ENCODE measurements around the gene VPS51.
A peak's percentile ranks its signal among the peaks of the same experiment; 100 is the strongest.
"Not testable (repeated sequence)": the region's sequence is repeated elsewhere in the genome, so short reads cannot be mapped to it uniquely, and the experiment has no call there.

VPS51 gene

DNA sequence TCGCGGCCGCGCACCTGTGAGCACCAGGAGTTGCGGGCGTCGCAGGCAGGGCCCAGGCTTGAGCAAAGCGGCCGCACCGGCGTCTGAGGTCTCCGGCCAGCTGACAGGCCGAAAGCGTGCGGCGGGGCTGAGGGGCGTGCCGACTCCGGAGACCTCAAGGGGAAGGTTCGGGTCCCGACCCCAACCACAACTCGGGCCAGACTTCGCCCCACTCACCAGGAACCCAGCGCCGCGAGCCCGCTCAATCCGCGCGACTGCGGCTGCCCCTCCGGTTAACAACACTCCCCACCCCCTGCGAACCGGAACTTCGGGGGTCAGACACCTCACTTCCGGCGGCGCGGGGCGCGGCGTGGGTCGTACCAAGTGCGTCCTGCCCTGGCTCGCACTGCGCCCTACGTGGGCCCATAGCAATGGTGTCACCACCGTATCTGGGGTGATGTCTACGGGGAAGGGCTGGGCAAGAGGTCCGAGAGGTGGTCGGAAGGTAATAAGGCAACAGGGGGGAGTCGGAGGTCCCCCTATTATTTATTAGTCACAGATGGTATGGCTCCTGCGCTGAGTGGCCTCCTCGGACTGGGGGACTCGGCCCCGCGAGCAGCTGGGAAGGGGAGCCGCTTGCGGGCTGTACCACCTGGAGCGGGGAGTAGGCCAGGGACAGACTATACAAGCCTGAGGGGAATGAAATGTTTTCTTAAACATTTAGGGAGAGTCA is 38.4 kb downstream of the VPS51 start, which contains the start of gene SYVN1:
SYVN1 (minus strand) TSS at position 280 of the 712 bp plus-strand sequence. CDS start 918 bp downstream, outside the sequence.
- peak; percentile 91 for DNase-seq (ENCODE audit: low spot score)

DNA sequence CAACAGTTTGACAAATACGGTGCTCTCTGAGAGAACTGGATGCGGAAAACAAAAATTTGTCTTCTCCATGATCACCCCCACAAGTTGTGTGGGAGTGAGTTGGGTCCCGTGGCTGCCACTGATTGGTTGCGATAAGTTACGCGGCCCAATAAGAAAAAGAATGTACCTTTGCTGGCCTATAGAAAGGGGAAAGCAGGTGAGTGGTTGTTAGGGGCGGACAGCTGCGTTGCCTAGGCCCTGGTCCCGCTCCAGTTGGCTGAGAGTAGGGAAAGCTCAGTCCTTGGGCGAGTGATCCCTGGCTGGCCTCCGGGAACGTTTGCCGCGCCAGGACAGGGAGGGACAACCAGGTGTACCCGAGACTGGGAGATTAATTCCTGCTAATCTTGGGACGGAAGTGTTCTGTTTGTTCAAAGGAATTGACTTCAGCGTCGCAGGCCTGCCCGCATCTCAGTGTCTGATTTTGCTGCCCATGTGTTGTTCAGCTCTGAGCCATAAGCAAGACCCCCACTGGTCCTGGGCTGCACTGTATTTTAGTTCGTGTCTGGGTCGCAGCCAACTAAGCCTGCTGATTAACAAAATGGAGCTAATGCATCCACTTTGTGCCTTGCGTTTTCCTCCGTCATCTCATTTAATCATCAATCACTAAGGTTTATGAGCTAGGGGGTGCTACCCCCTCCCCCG is 39.1 kb downstream of the VPS51 start:
- peak; percentile 95 for DNase-seq (ENCODE audit: low spot score)

DNA sequence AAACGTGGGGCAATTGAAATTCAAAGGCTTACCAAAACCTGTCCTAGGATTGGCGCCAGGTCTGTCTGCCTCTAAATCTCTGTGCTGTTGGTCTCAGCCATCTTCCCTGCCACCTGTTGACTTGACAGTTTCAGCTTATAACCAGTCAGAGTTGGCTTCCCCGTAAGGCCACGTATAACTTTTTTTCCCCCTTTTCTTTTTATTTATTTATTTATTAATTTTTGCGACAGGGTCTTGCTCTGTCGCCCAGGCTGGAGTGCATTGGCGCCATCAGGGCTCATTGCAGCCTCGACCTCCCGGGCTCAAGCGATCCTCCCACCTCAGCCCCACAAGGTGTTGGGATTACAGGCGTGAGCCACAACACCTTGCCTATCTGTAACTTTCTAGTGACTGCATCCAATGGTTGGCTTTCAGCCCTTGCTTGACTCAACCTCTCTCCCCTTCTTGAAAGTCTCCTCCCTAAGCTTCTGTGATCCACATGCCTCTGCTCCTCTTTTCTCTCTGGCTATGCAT is 39.7 kb downstream of the VPS51 start:
- no peak for DNase-seq (ENCODE audit: low spot score)

DNA sequence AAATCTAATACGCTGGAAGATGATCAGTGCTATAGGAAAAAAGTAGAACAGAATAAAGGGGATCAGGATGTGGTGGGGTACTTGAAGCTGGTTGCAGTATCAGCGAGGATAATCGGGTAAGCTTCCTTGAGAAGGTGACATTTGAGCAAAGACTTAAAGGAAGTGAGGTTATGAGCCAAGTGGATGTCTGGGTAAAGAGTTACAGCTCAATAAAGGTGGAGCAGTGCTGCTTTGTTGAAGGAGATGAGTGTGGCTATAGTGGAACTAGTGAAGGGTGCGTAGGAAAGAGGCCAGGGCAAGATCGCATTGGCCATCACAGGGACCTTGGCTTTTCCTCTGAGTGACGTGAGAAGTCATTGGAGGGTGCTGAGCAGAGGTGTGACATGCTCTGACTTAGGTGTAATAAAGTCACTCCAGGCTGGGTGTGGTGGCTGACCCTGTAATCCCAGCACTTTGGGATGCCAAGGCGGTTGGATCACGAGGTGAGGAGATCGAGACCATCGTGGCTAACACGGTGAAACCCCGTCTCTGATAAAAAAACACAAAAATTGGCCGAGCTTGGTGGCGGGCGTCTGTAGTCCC is 40.6 kb downstream of the VPS51 start:
- no peak for DNase-seq (ENCODE audit: low spot score)

DNA sequence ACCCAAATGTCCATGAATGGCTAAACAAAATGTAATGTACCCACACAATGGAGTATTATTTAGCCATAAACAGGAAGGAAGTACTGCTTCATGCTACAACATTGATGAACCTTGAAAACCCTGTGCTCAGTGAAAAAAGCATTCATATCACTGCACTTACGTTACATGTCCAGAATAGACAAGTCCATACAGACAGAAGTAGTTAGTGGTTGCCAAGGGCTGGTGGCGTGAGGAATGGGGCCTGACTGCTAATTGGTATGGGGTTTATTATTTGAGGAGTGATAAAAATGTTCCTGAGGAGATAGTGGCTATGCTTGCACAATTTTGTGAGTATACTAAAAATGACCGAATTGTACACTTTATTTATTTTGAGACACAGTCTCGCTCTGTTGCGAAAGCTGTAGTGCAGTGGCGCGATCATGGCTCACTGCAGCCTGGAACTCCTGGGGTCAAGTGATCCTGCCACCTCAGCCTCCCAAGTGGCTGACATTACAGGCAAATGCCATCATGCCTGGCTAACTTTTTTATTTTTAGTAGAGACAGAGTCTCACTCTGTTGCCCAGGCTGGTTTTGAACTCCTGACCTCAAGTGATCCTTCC is 46.0 kb downstream of the VPS51 start:
- DNase-seq (ENCODE audit: low spot score): no peak

DNA sequence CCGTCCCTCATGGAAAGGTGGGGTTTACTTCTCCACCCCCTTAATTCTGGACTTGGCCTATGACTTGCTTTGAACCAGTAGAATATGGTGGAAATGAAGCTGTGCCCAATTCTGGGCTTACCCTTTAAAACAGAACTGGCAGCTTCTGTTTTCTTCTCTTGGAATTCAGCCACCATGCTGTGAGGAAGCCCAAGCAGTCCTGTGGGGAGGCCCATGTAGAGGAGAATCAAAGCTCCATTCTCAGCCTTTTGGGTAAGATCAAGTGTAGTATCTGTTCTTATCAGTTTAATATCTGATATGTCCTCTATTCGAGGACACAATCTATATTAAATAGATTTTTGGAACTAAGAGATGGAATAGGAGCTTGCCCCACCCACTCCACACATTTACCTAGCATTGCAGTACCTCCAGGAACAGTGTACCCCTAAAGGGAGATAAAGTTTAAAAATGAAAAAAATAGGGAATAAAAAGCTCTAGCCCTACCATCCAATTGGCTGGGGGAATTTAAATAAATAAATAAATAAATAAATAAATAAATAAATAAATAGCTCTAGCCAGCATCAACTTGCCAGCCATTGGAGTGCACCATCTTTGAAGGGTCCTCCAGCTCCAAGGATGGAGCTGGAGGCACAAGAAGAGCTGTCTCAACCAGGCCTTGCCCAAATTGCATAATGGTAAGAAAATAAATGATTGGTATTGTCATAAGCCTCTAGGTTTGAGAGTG is 51.5 kb downstream of the VPS51 start:
- no peak for DNase-seq (ENCODE audit: low spot score)

DNA sequence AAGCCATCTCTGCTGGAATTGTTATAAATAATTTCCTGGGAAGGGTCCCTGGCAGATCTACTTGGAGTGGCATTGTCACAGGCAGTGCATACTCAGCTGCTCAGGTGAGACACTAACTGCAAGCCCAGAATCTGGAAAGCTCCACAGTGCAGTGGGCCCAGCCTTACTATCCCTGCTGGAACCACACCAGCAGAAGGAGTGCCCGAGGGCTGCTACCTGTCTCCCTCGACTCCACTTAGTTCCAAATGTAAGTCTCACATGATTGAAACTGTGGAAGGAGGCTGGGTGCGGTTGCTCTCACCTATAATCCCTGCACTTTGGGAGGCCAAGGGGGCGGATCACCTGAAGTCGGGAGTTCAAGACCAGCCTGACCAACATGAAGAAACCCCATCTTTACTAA is 52.6 kb downstream of the VPS51 start:
- no peak for DNase-seq (ENCODE audit: low spot score)

DNA sequence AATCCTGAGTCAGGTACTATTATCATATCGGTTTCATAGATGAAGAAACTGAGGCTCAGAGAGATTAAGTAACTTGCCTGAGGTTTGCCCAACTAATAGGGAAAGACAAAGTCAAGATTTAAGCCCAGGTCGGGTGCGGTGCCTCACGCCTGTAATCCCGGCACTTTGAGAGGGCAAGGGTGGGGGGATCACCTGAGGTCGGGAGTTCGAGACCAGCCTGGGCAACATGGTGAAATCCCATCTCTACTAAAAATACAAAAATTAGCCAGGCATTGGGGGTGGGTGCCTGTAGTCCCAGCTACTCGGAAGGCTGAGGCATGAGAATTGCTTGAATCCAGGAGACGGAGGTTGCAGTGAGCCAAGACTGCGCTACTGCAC is 54.1 kb downstream of the VPS51 start:
- DNase-seq (ENCODE audit: low spot score): not testable (repeated sequence)

DNA sequence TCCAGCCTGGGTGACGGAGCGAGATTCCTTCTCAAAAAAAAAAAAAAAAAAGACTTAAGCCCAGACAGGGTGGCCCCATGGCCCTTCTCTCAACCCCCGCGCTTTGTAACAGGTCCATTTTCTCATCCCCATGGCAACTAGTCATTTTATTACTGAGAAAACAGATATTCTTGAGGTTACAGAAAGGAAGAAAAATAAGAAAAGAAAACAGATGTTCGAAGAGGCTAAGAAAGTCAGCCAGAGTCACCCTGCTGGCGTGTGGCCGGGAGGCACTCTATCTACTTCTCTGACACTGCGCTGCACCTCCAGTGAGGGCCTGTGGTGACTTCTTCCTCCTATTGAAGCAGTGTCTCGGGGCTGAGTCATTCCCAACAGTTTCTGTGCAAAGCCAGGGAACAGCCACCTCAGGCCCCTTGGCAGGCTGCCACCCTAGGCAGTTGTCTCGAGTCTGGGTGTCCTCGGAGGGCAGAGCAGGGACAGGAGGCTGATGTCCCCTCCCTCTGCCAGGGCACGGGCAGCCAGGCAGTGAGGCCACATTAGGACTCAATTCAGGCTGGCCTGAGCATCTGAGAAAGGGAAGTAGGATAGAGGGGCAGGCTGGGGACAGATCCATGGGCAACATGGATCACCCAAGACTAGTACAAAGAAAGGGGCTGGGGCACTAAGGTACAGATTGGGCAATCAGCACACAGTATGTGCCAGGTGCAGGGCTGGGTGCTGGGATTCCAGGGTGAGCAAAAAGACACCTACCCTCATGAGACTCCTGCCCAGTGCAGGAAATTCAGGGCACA is 54.7 kb downstream of the VPS51 start:
- DNase-seq (ENCODE audit: low spot score): peak; percentile 92

DNA sequence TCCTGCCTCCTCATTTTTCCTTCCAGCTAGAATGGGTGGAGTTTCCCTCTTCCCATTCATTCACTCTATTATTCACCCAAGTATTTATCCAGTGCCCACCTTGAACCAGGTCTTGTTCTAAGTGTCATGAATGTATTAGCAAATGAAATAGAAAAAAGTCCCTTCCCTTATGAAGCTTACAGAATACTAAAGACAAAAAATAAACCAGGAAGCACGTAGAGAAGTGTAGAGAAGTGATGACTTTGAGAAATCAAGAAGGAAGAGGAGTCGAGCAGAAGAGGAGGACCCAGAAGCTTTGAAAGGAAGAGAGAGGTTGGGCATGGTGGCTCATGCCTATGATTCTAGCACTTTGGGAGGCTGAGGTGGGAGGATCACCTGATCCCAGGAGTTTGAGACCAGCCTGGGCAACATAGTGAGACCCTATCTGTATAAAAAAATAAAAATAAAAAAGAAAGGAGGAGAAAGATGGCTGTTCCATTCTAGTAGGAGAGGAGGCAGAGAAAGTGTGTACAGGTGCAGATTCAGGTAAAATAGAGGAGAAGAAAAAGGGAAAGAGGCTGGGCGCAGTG is 55.4 kb downstream of the VPS51 start:
- DNase-seq (ENCODE audit: low spot score): no peak

DNA sequence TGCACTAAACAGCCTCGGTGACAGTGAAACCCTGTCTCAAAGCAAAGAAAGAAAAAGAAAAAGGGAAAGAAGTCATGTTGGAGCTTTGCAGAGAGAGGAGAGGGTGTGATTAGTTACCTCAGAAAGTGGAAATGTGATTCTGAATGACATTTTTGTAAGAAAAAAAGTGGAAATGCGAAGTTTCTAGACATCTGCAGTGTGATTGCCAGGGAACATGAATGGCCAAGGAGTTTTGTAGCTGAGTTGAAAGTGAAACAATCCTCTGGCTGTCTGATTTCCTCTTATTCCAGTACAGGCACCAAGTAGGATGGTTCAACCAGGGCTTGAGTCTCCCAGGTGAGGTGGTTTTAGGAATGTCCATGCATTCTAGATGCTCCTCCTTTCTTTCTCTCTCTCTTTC is 56.1 kb downstream of the VPS51 start:
- DNase-seq (ENCODE audit: low spot score): no peak

DNA sequence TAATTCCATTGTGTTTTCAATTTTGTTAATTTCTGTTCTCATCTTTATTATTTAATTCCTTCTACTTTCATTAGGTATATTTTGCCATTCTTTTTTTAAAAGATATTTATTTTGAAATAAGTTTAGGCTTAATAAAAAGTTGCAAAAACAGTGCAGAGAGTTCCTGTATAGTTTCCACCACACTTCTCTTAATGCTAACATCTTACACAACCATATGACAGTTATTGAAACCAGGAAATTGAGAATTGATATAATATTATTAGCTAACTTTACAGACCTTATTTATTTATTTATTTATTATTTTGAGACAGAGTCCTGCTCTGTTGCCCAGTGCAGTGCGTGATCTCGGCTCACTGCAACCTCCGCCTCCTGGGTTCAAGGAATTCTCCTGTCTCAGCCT is 60.2 kb downstream of the VPS51 start:
- no peak for DNase-seq (ENCODE audit: low spot score)

DNA sequence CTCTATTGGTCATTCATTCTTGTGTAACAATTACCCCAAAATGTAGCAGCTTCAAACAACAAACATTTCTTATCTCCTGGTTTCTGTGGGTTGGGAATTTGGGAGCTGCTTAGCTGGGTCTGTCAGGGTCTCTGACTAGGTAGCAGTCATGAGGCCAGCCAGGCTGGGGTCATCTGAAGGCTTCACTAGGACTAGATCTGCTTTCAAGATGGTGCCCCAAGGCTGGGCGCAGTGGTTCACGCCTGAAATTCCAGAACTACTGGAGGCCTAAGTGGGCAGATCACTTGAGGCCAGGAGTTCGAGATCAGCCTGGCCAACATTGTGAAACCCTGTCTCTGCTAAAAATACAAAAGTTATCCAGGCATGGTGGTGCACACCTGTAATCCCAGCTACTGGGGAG is 60.9 kb downstream of the VPS51 start:
- DNase-seq (ENCODE audit: low spot score): no peak

DNA sequence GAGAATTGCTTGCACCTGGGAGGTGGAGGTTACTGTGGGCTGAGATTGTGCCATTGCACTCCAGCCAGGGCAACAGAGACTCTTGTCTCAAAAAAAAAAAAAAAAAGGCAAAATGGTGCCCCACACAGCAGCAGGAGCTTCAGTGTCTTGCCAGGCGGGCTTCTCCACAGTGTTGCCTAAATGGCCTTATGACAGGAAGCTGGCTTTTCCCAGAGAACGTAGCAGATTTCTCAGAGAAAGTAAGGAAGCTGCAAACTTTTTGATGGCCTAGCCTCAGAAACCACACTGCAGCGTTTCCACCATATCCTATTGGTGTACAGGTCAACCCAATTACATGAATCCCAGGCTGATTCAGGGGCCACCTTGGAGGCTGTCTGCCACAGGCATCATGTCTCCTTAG is 61.3 kb downstream of the VPS51 start:
- DNase-seq (ENCODE audit: low spot score): no peak

DNA sequence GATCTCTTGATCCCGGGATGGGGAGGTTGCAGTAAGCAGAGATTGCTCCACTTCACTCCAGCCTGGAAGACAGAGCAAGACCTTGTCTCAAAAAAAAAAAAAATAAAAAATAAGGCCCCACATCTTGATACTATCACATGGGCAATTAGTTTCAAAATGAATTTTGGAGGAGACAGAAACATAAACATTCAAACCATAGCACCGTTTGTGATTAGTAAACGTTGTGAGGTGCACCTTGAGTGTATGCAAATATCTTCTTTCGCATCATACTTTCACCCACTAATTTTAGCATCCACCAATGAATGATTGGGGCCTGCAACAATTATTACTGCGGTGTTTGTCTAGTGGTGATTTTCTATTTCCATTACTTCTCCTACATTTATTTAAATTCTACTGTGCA is 63.0 kb downstream of the VPS51 start:
- DNase-seq (ENCODE audit: low spot score): no peak

DNA sequence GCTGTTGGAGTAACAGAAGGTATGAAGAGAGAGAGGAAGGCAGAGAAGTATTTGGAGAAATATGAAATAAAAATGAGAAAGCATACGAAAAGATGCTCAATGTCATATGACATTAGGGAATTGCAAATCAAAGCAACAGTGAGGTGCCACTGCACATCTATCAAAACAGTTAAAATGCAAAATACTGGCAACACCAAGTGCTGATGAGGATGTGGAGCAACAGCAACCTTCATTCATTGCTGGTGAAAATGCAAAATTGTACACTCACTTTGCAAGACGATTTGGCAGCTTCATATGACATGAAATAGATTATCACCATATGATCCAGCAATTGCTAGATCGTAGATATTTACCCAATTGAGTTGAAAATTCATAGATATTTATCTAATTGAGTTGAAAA is 64.6 kb downstream of the VPS51 start:
- no peak for DNase-seq (ENCODE audit: low spot score)

All from hematopoietic multipotent progenitor cell treated with erythropoietin and hydrocortisone succinate and interleukin-3 and kit ligand, for 15 days (in vitro differentiated cells).